Colonic mucosa (tissue), 4 donors: ENCODE data around the gene SEC14L3. TPM values are rescaled to one million over a fixed set of nuclear protein-coding genes. Genes with fewer than 3 reads are reported as not detected.

ENCODE experiments used
- DNase-seq: peaks from one replicate; pipeline ENCODE4 v3.0.0-alpha.2; 2020
- H3K27ac ChIP-seq: fragments of 200-600 bp; one replicate; pipeline ENCODE4 v1.8.0; 2021
- H3K27me3 ChIP-seq: fragments of 200-600 bp; one replicate; pipeline ENCODE4 v1.8.0; 2021
- H3K36me3 ChIP-seq: fragments of 200-600 bp; one replicate; pipeline ENCODE4 v1.8.0; 2021
- H3K4me1 ChIP-seq: fragments of 200-600 bp; one replicate; pipeline ENCODE4 v1.8.0; 2021; ENCODE audit warnings: mild to moderate bottlenecking
- H3K4me3 ChIP-seq: fragments of 200-600 bp; one replicate; pipeline ENCODE4 v1.8.0; 2021
- H3K9ac ChIP-seq, 2 donors: one replicate each; pipeline ENCODE4 v1.7.0; 2013; ENCODE audit warnings: control low read depth in 2 of 2, low read depth in 2 of 2, low read length in 2 of 2
- H3K9me3 ChIP-seq: fragments of 200-600 bp; one replicate; pipeline ENCODE4 v1.8.0; 2021
- intact Hi-C: fragments of 100-400 bp; cut with DNase I; formaldehyde crosslinking; loops from one replicate; pipeline ENCODE4 v1.14.1; 2022
- total RNA-seq, 2 donors: library from RNA; stranded (reverse); fragmentation: NEBNext Ultra II Directional in 1 of 2; extraction: Animal tissue kit (Norgen Biotek cat#: 25700) in 1 of 2; gene quantifications; one replicate each; pipeline ENCODE4 v1.2.1, GENCODE V29; 2021
- TF ChIP-seq, protein P1 (sequence below): fragments of 200-600 bp; IDR thresholded peaks from one replicate; pipeline ENCODE4 v1.8.0; 2022; ENCODE audit warnings: antibody characterized with exemption, mild to moderate bottlenecking
- donor health status: healthy.
- donor health status: DM: no; HTN: no; CAD: no.
- donor health status: DM: no; HTN: no; CAD: no.

Gene SEC14L3
- total RNA-seq, 2 donors from 2014 or later, result not detected

DNA sequence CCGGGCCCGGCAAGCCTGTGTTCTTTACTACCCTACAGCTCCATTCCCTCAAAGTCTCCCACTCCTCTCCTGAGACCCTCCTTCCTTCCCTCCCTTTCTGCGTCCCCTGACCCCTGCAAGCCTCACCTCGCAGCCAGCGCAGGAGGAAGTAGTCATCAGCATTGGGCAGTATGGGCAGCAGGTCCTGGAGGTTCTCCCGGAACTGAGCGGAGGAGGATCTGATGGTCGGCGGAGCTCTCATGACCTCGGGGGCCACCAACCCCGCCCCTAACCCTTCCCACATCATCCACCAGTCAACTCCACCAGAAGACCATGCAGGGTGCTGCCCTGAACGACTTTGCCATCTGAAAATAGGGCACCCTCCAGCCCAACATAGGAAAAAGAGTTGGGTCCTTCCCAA lies 31.7 kb upstream of the SEC14L3 start:
- H3K9ac ChIP-seq, result no peak overlapping the region
- TF ChIP-seq, protein P1, sequence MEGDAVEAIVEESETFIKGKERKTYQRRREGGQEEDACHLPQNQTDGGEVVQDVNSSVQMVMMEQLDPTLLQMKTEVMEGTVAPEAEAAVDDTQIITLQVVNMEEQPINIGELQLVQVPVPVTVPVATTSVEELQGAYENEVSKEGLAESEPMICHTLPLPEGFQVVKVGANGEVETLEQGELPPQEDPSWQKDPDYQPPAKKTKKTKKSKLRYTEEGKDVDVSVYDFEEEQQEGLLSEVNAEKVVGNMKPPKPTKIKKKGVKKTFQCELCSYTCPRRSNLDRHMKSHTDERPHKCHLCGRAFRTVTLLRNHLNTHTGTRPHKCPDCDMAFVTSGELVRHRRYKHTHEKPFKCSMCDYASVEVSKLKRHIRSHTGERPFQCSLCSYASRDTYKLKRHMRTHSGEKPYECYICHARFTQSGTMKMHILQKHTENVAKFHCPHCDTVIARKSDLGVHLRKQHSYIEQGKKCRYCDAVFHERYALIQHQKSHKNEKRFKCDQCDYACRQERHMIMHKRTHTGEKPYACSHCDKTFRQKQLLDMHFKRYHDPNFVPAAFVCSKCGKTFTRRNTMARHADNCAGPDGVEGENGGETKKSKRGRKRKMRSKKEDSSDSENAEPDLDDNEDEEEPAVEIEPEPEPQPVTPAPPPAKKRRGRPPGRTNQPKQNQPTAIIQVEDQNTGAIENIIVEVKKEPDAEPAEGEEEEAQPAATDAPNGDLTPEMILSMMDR, result no peak
- no peaks in the 10 kb centered on the region for H3K36me3 ChIP-seq
- peaks cover 16% of the 10 kb centered on the region for H3K27me3 ChIP-seq
- H3K4me1 ChIP-seq, result no peaks in the 10 kb centered on the region
- H3K4me3 ChIP-seq, result no peak overlapping the region
- H3K27ac ChIP-seq, result no peak overlapping the region
- DNase-seq, result no peak
- no peaks in the 10 kb centered on the region for H3K9me3 ChIP-seq
- intact Hi-C loops, result no loop called here

DNA sequence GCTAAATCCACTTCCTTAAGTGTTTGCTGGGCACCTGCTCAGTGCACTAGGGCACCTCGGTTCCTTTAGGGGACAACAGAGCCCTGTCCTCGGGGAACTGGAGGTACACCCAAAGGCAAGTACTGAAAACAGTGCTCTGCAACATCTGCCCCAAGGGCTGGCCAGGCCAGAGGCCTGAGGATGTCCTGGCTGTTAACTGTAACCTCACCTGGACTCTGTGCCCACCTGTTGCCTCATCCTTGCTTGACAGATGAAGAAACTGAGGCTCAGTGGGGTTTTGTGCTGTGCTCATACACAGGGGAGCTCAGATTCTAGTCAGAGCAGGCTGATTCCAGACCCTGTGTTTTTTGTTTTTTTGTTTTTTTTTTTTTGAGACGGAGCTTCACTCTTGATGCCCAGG lies 31.1 kb upstream of the SEC14L3 start:
- intact Hi-C loops, result no loop called here
- no peak overlapping the region for H3K4me3 ChIP-seq
- no peak overlapping the region for H3K27ac ChIP-seq
- TF ChIP-seq, protein P1, result no peak
- H3K9me3 ChIP-seq, result no peaks in the 10 kb centered on the region
- H3K9ac ChIP-seq, result no peak overlapping the region
- H3K36me3 ChIP-seq, result no peaks in the 10 kb centered on the region
- no peaks in the 10 kb centered on the region for H3K4me1 ChIP-seq
- H3K27me3 ChIP-seq, result peaks cover 16% of the 10 kb centered on the region
- no peak for DNase-seq

DNA sequence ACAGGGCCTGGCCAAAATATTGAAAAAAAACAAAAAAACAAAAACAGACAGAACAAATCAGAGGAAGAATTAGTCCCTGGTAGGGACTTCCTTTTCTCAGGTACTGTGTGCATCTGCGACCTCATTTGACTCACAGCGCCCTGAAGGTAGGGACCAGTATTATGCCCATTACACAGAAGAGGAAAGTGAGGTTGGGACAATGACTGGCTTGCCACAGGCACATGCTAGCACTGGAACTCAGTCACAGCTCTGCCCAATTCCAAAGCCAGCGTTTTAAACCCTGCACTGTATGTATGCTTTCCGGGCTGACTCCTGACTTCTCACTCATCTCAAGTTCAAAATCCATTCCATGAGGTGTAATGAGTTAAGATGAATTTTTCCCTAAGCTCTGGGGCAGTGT lies 30.3 kb upstream of the SEC14L3 start:
- Histone ChIP-seq H3K9ac (no peak overlapping the region), H3K9me3 (no peaks in the 10 kb centered on the region), H3K27ac (no peak overlapping the region), H3K27me3 (peaks cover 16% of the 10 kb centered on the region), H3K4me1 (no peaks in the 10 kb centered on the region), H3K4me3 (no peak overlapping the region), H3K36me3 (no peaks in the 10 kb centered on the region)
- DNase-seq, result no peak
- TF ChIP-seq, protein P1, result no peak
- intact Hi-C loops, result no loop called here

DNA sequence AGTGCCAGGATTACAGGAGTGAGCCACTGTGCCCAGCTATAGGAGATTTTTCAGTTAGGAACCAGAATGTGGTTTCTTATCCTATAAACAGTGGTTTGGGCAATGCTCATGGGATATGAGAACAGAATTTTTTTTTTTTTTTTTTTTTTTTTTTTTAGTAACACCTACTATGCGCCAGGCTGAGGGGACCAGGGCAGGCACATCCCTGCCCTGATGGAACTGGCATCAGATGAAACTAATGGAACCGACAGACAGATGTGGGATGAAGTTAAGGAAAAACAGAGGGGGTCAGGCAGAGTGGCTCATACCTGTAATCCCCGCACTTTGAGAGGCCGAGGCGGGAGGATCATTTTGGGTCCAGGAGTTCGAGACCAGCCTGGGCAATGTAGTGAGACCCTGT lies 28.8 kb upstream of the SEC14L3 start:
- Histone ChIP-seq H3K9me3 (no peaks in the 10 kb centered on the region), H3K9ac (no peak overlapping the region), H3K4me3 (no peak overlapping the region), H3K36me3 (no peaks in the 10 kb centered on the region), H3K27me3 (peaks cover 13% of the 10 kb centered on the region), H3K27ac (no peak overlapping the region), H3K4me1 (no peaks in the 10 kb centered on the region)
- intact Hi-C loops, result no loop called here
- TF ChIP-seq, protein P1, result no peak
- DNase-seq, result no peak

DNA sequence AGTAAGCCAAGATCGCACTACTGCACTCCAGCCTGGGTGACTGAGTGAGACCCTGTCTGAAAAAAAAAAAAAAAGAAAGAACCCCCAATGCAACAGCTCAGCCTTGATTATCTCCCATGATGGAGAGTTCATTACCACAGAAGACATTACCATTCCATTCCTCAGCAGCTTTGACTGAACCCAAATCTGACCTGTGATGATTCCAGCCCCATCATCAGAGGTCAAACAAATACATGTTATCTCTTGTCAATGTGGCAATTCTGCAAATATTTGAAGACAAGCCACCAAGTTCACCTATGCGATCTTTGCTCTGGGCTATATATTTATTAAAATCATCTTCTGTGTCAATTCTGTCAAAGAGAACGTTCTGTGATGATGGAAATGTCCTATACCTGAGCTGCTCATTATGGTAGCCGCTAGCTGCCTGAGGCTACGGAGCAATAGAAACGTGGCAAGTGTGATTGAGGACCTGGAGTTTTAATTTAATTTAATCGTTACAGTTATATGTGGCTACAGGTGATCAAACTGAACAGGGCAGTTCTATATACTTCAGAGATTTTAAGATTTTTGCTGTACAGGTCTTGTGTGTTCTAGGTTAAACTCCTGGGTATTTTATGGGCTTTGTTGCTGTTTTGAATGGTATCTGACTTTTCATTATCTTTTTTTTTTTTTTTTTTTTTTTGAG lies 25.8 kb upstream of the SEC14L3 start:
- Histone ChIP-seq H3K27me3 (no peaks in the 10 kb centered on the region), H3K9me3 (no peaks in the 10 kb centered on the region), H3K36me3 (no peaks in the 10 kb centered on the region), H3K9ac (no peak overlapping the region), H3K4me3 (no peak overlapping the region), H3K4me1 (no peaks in the 10 kb centered on the region), H3K27ac (no peak overlapping the region)
- TF ChIP-seq, protein P1, result no peak
- intact Hi-C loops, result no loop called here
- DNase-seq, result no peak
